ENCODE results near the gene SNRPD3.

SNRPD3 gene

DNA sequence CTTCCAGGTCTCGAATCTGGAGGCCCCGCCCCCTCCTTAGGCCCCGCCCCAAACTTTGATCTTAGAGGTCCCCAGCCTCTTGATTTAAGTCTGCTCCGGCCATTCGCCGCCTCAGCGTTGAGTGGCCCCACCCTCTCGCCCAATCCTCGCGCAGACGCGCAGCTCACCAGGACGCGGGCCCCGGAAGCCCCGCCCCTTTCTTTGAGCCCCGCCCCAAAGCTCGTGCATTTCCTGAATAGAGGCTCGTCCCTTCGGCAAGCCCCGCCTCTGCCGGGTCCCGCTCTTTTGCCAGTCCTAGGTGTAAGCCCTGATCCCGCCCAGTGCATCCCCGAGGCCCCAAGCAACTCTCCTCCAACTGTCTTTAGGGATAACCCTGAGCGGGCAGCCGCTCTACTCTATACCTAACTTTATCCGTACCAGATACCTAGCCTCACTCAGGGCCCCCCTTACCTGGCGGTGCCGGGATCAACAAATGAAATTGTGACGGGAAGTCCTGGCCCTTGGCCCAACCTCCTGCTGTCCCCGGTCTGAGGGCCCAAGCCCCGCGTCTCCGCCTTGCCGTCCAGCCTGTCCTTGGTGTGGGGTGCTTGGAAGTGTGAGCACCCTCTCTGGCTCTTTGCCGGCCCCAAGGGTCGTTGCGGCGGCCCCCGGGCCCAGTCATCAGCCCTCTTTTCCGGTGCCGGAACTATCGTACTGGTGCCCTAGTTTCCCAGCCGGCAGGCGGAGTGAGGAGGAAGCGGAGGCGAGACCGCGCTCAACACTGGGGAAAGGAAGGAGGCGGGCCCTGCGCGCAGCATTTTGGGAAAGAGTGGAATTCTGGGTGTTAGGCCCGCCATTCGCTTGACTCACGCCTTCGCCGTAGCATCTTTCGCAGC lies at the start of gene SNRPD3:
Gene SNRPD3, plus strand, starts transcription at position 835 of the 875 bp plus-strand sequence. CDS start 1,676 bp downstream, outside the sequence.
- in situ Hi-C loops (cut with MboI; ENCODE audit: low sequenced_read_pairs): no loop called here

GRCh38 chr22:24506802-24507438 lies 48.9 kb upstream of the SNRPD3 start:
- in situ Hi-C loops (cut with MboI; ENCODE audit: low sequenced_read_pairs): loop anchor here (25.0 kb wide), 1 partner anchor 95 kb away; no protein-coding TSS in a partner anchor

- in situ Hi-C loops (cut with MboI; ENCODE audit: low sequenced_read_pairs): loop anchor here (25.0 kb wide), 1 partner anchor 95 kb away; no protein-coding TSS in a partner anchor
Measured at GRCh38 chr22:24507716-24508115, 48.1 kb upstream of the SNRPD3 start.

DNA sequence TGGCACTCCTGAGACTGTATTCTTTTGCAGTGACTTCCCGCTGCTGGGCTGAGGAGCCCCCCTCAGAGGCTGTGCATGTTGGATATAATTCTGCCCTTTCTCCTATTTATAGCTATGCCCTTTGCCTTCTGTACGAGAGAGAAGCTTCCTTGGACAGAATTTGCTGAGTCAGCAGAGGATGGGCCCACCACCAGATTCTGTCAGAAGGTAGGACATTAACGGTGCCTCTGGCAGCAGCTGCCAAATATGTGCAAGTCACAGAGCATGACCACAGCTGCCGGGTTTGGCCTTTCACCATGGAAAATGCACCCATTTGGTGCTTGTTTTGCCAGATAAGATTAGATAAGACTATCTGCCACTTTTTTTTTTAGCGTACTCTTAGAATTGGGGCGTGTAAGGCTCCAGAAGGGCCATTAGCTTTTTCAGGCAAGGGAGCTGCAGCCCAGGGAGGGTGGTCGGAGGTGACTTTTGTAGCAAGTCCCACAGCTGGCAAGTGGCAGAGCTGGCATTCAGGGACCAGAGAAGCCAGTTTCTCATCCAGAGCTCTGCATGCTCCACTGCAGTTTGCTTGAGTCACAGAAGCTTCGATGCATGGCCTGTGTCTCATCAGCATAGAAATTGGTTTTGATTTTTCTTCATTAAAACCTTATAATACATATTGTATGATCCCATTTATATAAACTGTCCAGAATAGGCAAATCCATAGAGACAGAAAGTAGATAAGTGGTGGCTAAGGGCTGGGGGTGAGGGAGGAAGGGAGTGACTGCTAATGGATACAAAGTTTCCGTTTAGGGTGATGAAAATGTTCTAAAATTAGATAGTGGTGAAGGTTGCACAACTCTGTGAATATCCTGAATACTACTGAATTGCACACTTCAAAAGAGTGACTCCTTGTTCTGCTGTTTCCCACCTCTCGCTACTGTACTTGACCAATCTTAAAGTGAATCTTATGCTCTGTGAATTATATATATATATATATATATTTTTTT lies 44.9 kb upstream of the SNRPD3 start:
- in situ Hi-C loops (cut with MboI; ENCODE audit: low sequenced_read_pairs): loop anchor here (25.0 kb wide), 1 partner anchor 99 kb away; no protein-coding TSS in a partner anchor

- in situ Hi-C loops (cut with MboI; ENCODE audit: low sequenced_read_pairs): loop anchor here (25.0 kb wide), 1 partner anchor 100 kb away; no protein-coding TSS in a partner anchor
Measured at GRCh38 chr22:24512043-24512442, 43.8 kb upstream of the SNRPD3 start.

- in situ Hi-C loops (cut with MboI; ENCODE audit: low sequenced_read_pairs): loop anchor here (25.0 kb wide), 1 partner anchor 101 kb away; no protein-coding TSS in a partner anchor
Measured at GRCh38 chr22:24513378-24514240, 42.2 kb upstream of the SNRPD3 start.

GRCh38 chr22:24514241-24515026 lies 41.4 kb upstream of the SNRPD3 start:
- in situ Hi-C loops (cut with MboI; ENCODE audit: low sequenced_read_pairs): loop anchor here (25.0 kb wide), 1 partner anchor 102 kb away; no protein-coding TSS in a partner anchor

- in situ Hi-C loops (cut with MboI; ENCODE audit: low sequenced_read_pairs): loop anchor here (25.0 kb wide), 1 partner anchor 103 kb away; no protein-coding TSS in a partner anchor
Measured at GRCh38 chr22:24515027-24515338, 40.8 kb upstream of the SNRPD3 start.

GRCh38 chr22:24516301-24516737 lies 39.5 kb upstream of the SNRPD3 start:
- in situ Hi-C loops (cut with MboI; ENCODE audit: low sequenced_read_pairs): loop anchor here (25.0 kb wide), 1 partner anchor 104 kb away; no protein-coding TSS in a partner anchor

DNA sequence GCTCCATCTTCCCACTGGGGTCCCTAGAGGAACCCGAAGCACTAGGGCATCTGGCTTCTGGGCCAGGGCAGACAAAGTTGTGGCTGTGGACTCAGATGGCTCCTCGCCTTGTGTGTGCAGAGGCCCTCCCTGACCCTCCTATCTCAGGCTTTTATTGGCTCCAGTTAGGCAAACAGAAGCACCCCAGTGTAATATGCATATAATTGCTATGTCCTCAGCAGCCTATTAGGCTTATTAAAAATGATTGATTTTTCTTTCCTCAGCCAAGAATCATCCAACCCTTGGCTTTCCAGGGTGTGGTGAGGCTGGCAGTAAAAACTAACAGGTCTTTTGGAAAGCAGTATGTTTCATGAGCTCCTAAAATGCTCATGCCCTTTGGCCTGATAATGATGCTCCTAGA lies 38.4 kb upstream of the SNRPD3 start:
- in situ Hi-C loops (cut with MboI; ENCODE audit: low sequenced_read_pairs): loop anchor here (25.0 kb wide), 1 partner anchor 105 kb away; no protein-coding TSS in a partner anchor

- in situ Hi-C loops (cut with MboI; ENCODE audit: low sequenced_read_pairs): loop anchor here (25.0 kb wide), 1 partner anchor 106 kb away; no protein-coding TSS in a partner anchor
Measured at GRCh38 chr22:24518228-24518627, 37.6 kb upstream of the SNRPD3 start.

GRCh38 chr22:24518771-24519485 lies 36.9 kb upstream of the SNRPD3 start:
- in situ Hi-C loops (cut with MboI; ENCODE audit: low sequenced_read_pairs): loop anchor here (25.0 kb wide), 1 partner anchor 107 kb away; no protein-coding TSS in a partner anchor

DNA sequence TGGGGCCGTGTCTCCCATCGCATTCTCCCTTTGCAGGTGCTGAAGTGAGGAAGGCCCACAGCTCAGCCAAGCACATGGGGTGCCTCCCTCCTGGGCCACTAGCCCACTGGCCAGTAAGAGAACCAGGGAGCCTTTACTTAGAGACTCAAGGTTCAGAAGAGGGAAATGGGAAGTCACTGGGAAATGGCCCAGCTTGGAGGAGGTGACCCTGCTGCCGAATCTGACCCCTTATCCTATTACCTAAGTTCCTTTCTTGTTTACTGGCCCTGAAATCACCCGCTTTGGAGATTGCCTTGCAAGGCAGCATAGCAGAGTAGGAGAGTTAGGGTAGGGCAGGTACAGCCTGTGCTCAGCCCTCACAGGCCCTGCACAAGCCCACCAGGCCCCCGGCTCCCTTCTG lies 36.3 kb upstream of the SNRPD3 start:
- in situ Hi-C loops (cut with MboI; ENCODE audit: low sequenced_read_pairs): loop anchor here (25.0 kb wide), 1 partner anchor 107 kb away; no protein-coding TSS in a partner anchor

GRCh38 chr22:24521791-24522245 lies 34.0 kb upstream of the SNRPD3 start:
- in situ Hi-C loops (cut with MboI; ENCODE audit: low sequenced_read_pairs): loop anchor here (25.0 kb wide), 1 partner anchor 110 kb away; no protein-coding TSS in a partner anchor

DNA sequence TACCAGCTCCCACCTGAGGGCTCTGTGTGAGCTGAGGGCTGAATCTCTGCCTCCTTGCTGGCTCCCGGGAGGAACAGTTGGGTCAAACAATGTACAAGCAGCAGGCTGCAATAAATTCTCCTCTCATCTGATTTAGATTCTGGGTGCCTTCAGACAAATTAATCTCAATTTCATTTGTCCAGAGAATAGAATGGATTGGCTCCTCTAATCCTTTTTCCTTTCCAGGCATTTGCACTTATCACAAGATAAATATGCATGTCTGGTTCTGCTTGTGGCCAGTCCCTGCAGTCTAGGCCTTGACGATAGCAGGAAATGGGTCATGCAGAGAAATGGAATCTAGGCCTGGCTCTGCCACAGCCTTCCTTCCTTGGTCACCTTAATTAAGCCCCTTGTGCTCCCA lies 31.9 kb upstream of the SNRPD3 start:
- in situ Hi-C loops (cut with MboI; ENCODE audit: low sequenced_read_pairs): loop anchor here (25.0 kb wide), 1 partner anchor 112 kb away; no protein-coding TSS in a partner anchor

DNA sequence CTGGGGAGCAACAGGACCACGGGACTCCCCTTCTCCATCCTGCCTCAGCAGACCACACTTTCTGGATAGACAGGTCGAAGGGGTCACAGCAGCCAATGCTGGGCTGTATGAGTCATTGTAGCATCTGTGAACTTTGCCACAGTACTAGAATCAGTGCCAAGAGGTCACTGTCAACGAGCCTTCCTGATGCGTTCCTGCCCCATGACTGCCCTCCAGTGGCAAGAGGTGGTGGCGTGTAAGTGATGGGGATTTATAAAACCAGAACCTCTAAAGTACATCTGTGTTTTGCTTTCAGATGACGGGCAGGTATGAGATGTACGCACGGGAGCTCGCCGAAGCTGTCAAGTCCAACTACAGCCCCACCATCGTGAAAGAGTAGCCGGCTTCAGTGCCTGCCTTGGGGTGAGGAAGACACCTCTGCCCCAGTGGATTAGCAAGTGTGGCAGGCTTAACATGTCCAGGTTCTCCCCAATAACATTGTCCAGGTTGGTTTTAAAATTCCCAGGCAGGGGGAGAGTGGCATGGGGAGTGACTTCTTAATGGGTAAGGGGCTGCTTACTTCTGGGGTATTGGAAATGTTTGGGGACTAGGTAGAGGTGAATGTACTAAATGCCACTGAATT lies 30.3 kb upstream of the SNRPD3 start:
- in situ Hi-C loops (cut with MboI; ENCODE audit: low sequenced_read_pairs): no loop called here

GRCh38 chr22:24526191-24526590 lies 29.6 kb upstream of the SNRPD3 start:
- in situ Hi-C loops (cut with MboI; ENCODE audit: low sequenced_read_pairs): no loop called here
